ENCODE results near the gene CCNL2. TPM values are rescaled to one million over a fixed set of nuclear protein-coding genes. Genes with fewer than 3 reads are reported as not detected.

Gene CCNL2
- total RNA-seq, 6 experiments from 2014 or later: 80.8 to 127 (median 101) TPM

- Histone ChIP-seq H3K4me1 (peaks cover 0 to 16% (median 4%) of the 10 kb centered on the region in 4 donors), H3K27ac (no peak overlapping the region), H3K4me3 (no peak overlapping the region), H3K9me3 (no peaks in the 10 kb centered on the region), H3K36me3 (peaks cover 0 to 6% (median 0%) of the 10 kb centered on the region in 4 donors), H3K27me3 (no peaks in the 10 kb centered on the region)
- intact Hi-C loops (cut with DNase I): no loop called here
- no peak for ATAC-seq
- no peak for TF ChIP-seq CTCF (IDR thresholded peaks at IDR 0.05)
- no peak for TF ChIP-seq POLR2A (IDR thresholded peaks at IDR 0.05)
- WGBS (ENCODE audit: insufficient coverage, low coverage, low lambda C conversion rate, missing lambda C conversion rate): 94% methylated on average over 13 of the region's 16 CpGs
- DNase-seq: no peak
These were observed 21.5 kb downstream of the CCNL2 start for GRCh38 chr1:1377540-1378205.

- no peak for DNase-seq
- 76% methylated on average over 4 of the region's 10 CpGs for WGBS (ENCODE audit: insufficient coverage, low coverage, low lambda C conversion rate, missing lambda C conversion rate)
- Histone ChIP-seq H3K27ac (no peak overlapping the region), H3K27me3 (no peaks in the 10 kb centered on the region), H3K9me3 (no peaks in the 10 kb centered on the region), H3K36me3 (peaks cover 0 to 6% (median 0%) of the 10 kb centered on the region in 4 donors), H3K4me3 (no peak overlapping the region), H3K4me1 (peaks cover 0 to 25% (median 9%) of the 10 kb centered on the region in 4 donors)
- TF ChIP-seq CTCF (IDR thresholded peaks at IDR 0.05) (no peak), POLR2A (IDR thresholded peaks at IDR 0.05) (no peak)
- ATAC-seq: no peak
- intact Hi-C loops (cut with DNase I): no loop called here
These were observed 22.4 kb downstream of the CCNL2 start for GRCh38 chr1:1376551-1377226.

- WGBS (ENCODE audit: insufficient coverage, low coverage, low lambda C conversion rate, missing lambda C conversion rate): 1% methylated on average over 15 of the region's 85 CpGs
- ATAC-seq (peak; percentile 93 to 96 (median 95)), DNase-seq (peak; percentile 96 to 99 (median 99))
- H3K27ac ChIP-seq: peak within 1 kb of the TSS; percentile 72 to 92 (median 91)
- no peaks in the 10 kb centered on the region for H3K9me3 ChIP-seq
- peaks cover 0 to 6% (median 0%) of the 10 kb centered on the region in 4 donors for H3K36me3 ChIP-seq
- H3K4me1 ChIP-seq: peaks cover 0 to 26% (median 9%) of the 10 kb centered on the region in 4 donors
- intact Hi-C loops (cut with DNase I): no loop called here
- H3K27me3 ChIP-seq: no peaks in the 10 kb centered on the region
- peak within 1 kb of the TSS; percentile 76 to 100 (median 93) for H3K4me3 ChIP-seq
- TF ChIP-seq CTCF (IDR thresholded peaks at IDR 0.05) (peak; percentile 23 to 48 (median 34)), POLR2A (IDR thresholded peaks at IDR 0.05) (peak; percentile 61)
These were observed 24.0 kb downstream of the CCNL2 start, which contains the start of gene AURKAIP1 for GRCh38 chr1:1374929-1375662. AURKAIP1 (minus strand) TSS chr1:1375207; CDS start chr1:1374756, 451 bp downstream.

GRCh38 chr1:1374589-1374928, 24.6 kb downstream of the CCNL2 start:
- peak overlapping the region; percentile 76 to 100 (median 93) for H3K4me3 ChIP-seq
- intact Hi-C loops (cut with DNase I): no loop called here
- peak overlapping the region; percentile 72 to 92 (median 91) for H3K27ac ChIP-seq
- no peaks in the 10 kb centered on the region for H3K9me3 ChIP-seq
- no peaks in the 10 kb centered on the region for H3K27me3 ChIP-seq
- ATAC-seq (no peak), DNase-seq (peak in 2 of 3 donors; percentile 56 to 62)
- WGBS (ENCODE audit: insufficient coverage, low coverage, low lambda C conversion rate, missing lambda C conversion rate): 0% methylated on average over 6 of the region's 24 CpGs
- peaks cover 0 to 6% (median 0%) of the 10 kb centered on the region in 4 donors for H3K36me3 ChIP-seq
- TF ChIP-seq CTCF (IDR thresholded peaks at IDR 0.05) (no peak), POLR2A (IDR thresholded peaks at IDR 0.05) (no peak)
- peaks cover 0 to 26% (median 9%) of the 10 kb centered on the region in 4 donors for H3K4me1 ChIP-seq

All from right lobe of liver (tissue), 6 donors.